ENCODE measurements around the gene AMMECR1.

AMMECR1 gene

GRCh38 chrX:110210417-110211139, 107.3 kb downstream of the AMMECR1 start:
- Histone ChIP-seq H3K79me2 (ENCODE audit: insufficient read depth, low read length) (no peaks in the 10 kb centered on the region), H3K36me3 (ENCODE audit: insufficient read depth, low read length) (no peaks in the 10 kb centered on the region), H3F3A (ENCODE audit: low read depth) (no peaks in the 10 kb centered on the region), H3K4me1 (ENCODE audit: insufficient read depth, low read length, poor library complexity, severe bottlenecking) (no peaks in the 10 kb centered on the region), H4K20me1 (ENCODE audit: insufficient read depth, low read length, poor library complexity, severe bottlenecking) (no peaks in the 10 kb centered on the region), H3K27me3 (ENCODE audit: insufficient read depth, low read length, poor library complexity, severe bottlenecking) (no peaks in the 10 kb centered on the region), H2AFZ (ENCODE audit: low read length) (no peak overlapping the region), H3K9me3 (ENCODE audit: insufficient read depth, low read depth, low read length) (no peaks in the 10 kb centered on the region), H3K9me2 (replicated peaks; ENCODE audit: low read depth, low read length) (no peaks in the 10 kb centered on the region), H3K4me3 (ENCODE audit: low read length, poor library complexity, severe bottlenecking) (no peak overlapping the region), H3K4me2 (ENCODE audit: low read depth, low read length, poor library complexity, severe bottlenecking) (no peak overlapping the region), H3K9ac (ENCODE audit: low read depth, low read length, poor library complexity, severe bottlenecking) (no peak overlapping the region)
- no peak for TF ChIP-seq EZH2phosphoT487 (IDR thresholded peaks at IDR 0.05; ENCODE audit: borderline replicate concordance)
- TF ChIP-seq CTCF (conservative IDR thresholded peaks at IDR 0.05; ENCODE audit: low read length) = no peak

- Histone ChIP-seq H3K9me3 (ENCODE audit: insufficient read depth, low read depth, low read length) (no peaks in the 10 kb centered on the region), H3K4me1 (ENCODE audit: insufficient read depth, low read length, poor library complexity, severe bottlenecking) (no peaks in the 10 kb centered on the region), H3K4me2 (ENCODE audit: low read depth, low read length, poor library complexity, severe bottlenecking) (no peak overlapping the region), H3K4me3 (ENCODE audit: low read length, poor library complexity, severe bottlenecking) (no peak overlapping the region), H3K79me2 (ENCODE audit: insufficient read depth, low read length) (no peaks in the 10 kb centered on the region), H2AFZ (ENCODE audit: low read length) (no peak overlapping the region), H3K9me2 (replicated peaks; ENCODE audit: low read depth, low read length) (no peaks in the 10 kb centered on the region), H3F3A (ENCODE audit: low read depth) (no peaks in the 10 kb centered on the region), H3K36me3 (ENCODE audit: insufficient read depth, low read length) (no peaks in the 10 kb centered on the region), H3K27me3 (ENCODE audit: insufficient read depth, low read length, poor library complexity, severe bottlenecking) (no peaks in the 10 kb centered on the region), H3K9ac (ENCODE audit: low read depth, low read length, poor library complexity, severe bottlenecking) (no peak overlapping the region), H4K20me1 (ENCODE audit: insufficient read depth, low read length, poor library complexity, severe bottlenecking) (no peaks in the 10 kb centered on the region)
- TF ChIP-seq EZH2phosphoT487 (IDR thresholded peaks at IDR 0.05; ENCODE audit: borderline replicate concordance) (no peak), CTCF (conservative IDR thresholded peaks at IDR 0.05; ENCODE audit: low read length) (no peak)
Measured at GRCh38 chrX:110208092-110208491, 109.8 kb downstream of the AMMECR1 start.

- Histone ChIP-seq H3K9ac (ENCODE audit: low read depth, low read length, poor library complexity, severe bottlenecking) (no peak overlapping the region), H3K4me3 (ENCODE audit: low read length, poor library complexity, severe bottlenecking) (no peak overlapping the region), H3K9me3 (ENCODE audit: insufficient read depth, low read depth, low read length) (no peaks in the 10 kb centered on the region), H3K27me3 (ENCODE audit: insufficient read depth, low read length, poor library complexity, severe bottlenecking) (no peaks in the 10 kb centered on the region), H3K36me3 (ENCODE audit: insufficient read depth, low read length) (peaks cover 4% of the 10 kb centered on the region; the same call in 1 of the 2 replicates), H3K79me2 (ENCODE audit: insufficient read depth, low read length) (no peaks in the 10 kb centered on the region), H3K4me1 (ENCODE audit: insufficient read depth, low read length, poor library complexity, severe bottlenecking) (no peaks in the 10 kb centered on the region), H3K4me2 (ENCODE audit: low read depth, low read length, poor library complexity, severe bottlenecking) (no peak overlapping the region), H4K20me1 (ENCODE audit: insufficient read depth, low read length, poor library complexity, severe bottlenecking) (no peaks in the 10 kb centered on the region), H2AFZ (ENCODE audit: low read length) (no peak overlapping the region), H3F3A (ENCODE audit: low read depth) (no peaks in the 10 kb centered on the region), H3K9me2 (replicated peaks; ENCODE audit: low read depth, low read length) (no peaks in the 10 kb centered on the region)
- no peak for TF ChIP-seq CTCF (conservative IDR thresholded peaks at IDR 0.05; ENCODE audit: low read length)
- TF ChIP-seq EZH2phosphoT487 (IDR thresholded peaks at IDR 0.05; ENCODE audit: borderline replicate concordance) = no peak
Measured at GRCh38 chrX:110204986-110205385, 112.9 kb downstream of the AMMECR1 start.

All from Loucy (cell line).